Effector CD8-positive, alpha-beta T cell (primary cell): Measurements from ENCODE around the gene SERPINE1.
"Not testable (repeated sequence)": the region's sequence is repeated elsewhere in the genome, so short reads cannot be mapped to it uniquely, and the experiment has no call there.

Experiments
- DNase-seq: peaks from one replicate; lab custom pipeline; 2025; lab: John Stamatoyannopoulos, UW
- total RNA-seq, 4 experiments: gene quantifications; one replicate each; lab custom pipeline; 2026; lab: John Stamatoyannopoulos, UW

SERPINE1 gene
- 0 to 0.98 (median 0.45) reads per million in 4 experiments for total RNA-seq

DNA sequence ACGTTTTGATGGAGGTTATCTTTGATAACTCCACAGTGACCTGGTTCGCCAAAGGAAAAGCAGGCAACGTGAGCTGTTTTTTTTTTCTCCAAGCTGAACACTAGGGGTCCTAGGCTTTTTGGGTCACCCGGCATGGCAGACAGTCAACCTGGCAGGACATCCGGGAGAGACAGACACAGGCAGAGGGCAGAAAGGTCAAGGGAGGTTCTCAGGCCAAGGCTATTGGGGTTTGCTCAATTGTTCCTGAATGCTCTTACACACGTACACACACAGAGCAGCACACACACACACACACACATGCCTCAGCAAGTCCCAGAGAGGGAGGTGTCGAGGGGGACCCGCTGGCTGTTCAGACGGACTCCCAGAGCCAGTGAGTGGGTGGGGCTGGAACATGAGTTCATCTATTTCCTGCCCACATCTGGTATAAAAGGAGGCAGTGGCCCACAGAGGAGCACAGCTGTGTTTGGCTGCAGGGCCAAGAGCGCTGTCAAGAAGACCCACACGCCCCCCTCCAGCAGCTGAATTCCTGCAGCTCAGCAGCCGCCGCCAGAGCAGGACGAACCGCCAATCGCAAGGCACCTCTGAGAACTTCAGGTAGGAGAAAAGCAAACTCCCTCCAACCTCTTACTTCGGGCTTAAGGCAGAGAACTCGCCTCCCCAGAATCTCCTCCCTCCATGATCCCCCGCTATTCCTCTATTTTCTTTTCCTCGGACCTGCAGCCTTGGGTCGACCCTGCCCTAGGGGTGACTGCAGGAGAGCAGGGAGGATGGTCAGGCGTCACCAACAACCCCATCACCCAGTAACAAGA lies at the start of gene SERPINE1:
Gene SERPINE1, plus strand, starts transcription at position 454 of the 809 bp plus-strand sequence. CDS start 1,290 bp downstream, outside the sequence.
- DNase-seq = no peak

DNA sequence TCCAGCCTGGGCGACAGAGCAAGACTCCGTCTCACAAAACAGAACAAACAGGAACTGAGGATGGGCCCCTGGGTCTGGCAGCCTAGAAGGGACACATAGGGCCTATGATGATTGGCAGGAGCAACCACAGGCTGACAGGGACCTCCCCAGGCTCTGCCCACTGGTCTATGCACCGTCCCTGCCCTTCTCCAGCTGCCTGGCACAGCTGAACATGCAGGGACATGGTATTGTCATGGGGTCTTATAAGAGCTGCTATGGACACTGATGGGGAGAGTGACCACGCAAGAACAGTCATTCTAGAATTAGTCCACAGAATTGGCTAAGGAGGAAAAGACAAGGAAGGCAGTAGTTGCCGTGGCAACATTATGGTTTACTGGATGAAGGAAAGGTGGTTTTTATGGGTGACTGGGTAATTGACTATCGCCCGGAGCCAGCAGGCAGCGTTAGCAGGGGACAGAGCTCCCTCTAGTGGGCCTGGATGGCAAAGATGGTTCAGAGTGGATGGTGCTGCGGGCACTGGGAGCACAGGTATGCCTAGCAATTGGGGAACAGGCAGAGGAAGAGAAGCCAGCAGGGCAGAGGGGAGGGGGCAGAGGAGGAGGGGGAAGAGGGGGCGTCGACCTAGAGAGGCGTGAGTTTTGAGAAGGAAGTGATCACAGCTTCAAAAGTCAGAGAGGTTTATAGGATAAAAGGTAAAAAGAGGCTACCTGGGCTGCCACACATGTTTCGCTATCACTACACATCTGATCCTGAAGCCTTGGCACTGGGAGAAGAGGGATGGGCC lies 49.4 kb upstream of the SERPINE1 start:
- peak; percentile 76 for DNase-seq

GRCh38 chr7:101081432-101081831 lies 45.5 kb upstream of the SERPINE1 start:
- DNase-seq = no peak

DNA sequence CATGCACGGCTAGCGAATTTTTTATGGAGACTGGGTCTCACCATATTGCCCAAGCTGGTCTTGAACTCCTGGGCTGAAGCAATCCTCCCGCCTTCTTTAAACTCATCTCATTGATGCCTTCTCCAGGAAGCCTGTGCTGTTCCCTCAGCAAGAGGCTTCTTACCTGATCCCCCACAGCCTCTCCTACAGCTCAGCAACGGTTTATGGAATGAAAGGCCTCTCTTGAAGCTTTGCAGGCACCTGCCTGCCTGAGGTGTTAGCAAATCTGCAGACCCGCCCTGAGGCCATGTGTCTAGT lies 42.1 kb upstream of the SERPINE1 start:
- no peak for DNase-seq

DNA sequence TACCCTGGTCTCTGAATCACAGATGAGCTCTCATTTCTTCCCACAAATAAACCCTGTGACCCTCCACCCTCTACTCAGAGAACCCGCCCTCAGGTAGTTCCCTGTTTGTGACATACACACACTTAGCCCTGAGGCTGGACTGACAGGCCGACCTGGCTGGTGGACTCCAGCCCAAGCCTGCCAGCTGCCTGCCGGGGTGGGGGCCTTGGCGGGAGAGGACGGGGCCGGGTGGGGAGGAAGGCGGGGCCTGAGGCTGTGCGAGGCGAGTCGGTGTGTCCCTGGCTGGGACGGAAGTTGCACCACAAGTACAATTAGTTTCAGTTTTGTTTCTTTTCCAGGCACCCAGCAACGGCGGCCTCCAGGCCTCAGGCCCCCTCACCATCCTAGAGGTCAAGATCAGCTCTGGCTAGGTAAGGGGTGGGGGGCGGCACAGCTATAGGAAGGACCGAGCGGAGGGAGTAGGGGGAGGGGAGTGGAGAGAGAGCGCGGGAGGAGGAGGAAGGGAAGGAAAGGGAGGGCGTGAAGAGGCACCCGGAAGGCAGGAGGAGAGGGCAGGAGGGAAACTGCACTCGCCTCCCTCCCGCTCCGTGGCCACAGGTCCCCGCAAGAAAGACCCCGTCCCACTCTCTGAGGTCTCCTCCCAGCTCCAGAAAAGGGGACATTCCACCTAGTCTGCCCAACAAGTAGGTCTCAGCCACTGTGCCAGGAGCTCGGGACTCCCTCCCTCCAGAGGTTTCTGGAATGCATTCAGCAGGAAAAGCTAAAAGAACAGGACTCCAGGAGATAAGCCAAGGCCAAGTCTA lies 41.5 kb upstream of the SERPINE1 start, which contains the start of gene TRIM56:
Gene TRIM56, plus strand, starts transcription at position 320 of the 803 bp plus-strand sequence. CDS start 1,832 bp downstream, outside the sequence.
- peak; percentile 53 for DNase-seq

- no peak for DNase-seq
These were observed 39.4 kb upstream of the SERPINE1 start for GRCh38 chr7:101087334-101088068.

DNA sequence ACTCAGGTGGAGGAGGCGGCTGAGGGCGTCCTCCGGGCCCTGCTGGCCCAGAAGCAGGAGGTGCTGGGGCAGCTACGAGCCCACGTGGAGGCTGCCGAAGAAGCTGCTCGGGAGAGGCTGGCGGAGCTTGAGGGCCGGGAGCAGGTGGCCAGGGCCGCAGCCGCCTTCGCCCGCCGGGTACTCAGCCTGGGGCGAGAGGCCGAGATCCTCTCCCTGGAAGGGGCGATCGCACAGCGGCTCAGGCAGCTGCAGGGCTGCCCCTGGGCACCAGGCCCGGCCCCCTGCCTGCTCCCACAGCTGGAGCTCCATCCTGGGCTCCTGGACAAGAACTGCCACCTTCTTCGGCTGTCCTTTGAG lies 38.9 kb upstream of the SERPINE1 start:
- DNase-seq = no peak

GRCh38 chr7:101088858-101089529 lies 37.9 kb upstream of the SERPINE1 start:
- no peak for DNase-seq

- no peak for DNase-seq
These were observed 37.0 kb upstream of the SERPINE1 start for GRCh38 chr7:101089876-101090275.

GRCh38 chr7:101092266-101092905 lies 34.5 kb upstream of the SERPINE1 start:
- not testable (repeated sequence) for DNase-seq

DNA sequence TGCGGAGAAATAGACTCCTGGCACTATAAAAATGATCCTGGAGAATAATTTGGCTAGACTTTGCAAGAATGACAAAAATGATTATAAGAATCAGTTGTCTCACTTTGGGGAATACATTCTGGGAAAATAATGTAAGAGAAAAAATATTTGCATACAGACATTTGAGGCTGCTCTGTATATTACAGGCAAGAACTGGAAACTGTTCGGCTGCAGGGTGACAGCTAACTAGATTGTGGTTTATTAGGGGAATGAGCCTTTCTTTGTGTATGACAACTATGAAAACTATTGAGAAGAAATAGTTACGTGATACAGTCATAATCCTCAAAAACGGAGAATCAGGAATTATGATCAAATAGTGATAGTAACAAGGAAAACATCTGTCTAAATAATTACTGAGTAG lies 33.0 kb upstream of the SERPINE1 start:
- no peak for DNase-seq

DNA sequence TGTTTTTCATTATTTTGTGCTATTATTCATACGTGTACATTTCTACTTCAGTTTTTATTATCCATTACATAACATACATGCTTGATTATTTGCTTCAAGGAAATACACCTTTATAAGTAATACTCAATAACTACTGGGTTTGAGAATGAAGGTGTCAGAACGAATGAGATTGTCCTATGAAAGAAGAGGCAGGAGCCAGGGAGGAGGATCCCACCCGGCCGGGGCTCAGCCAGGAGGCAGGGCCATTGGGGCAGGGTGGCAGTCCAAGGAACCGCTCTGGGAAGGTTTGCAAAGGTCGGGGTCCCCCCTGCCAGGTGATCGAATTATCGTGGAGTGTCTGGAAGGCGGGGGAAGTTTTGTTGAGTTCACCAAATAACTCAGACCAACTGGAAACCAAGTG lies 32.5 kb upstream of the SERPINE1 start:
- no peak for DNase-seq

DNA sequence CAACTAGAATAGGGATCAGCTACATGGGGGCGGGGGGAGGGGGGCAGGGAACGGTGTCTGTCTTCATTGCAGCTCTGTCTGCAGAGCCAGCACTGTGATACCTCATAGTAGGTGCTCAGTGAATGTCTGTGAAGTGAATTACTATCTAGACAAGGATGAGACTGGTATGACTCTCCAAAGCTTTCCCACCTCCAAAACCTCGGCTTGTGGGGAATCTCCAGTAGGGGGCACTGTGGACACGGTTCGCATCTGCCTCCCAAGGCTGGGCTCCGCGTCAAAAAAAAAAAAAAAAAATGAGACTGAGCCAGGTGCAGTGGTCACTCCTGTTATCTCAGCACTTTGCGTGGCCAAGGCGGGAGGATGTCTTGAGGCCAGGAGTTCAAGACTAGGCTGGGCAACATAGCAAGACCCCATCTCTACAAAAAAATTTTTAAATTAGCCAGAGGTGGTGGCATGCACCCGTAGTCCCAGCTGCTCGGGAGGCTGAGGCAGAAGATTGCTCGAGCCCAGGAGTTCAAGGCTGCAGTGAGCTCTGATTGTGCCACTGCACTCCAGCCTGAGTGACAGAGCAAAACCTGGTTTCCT lies 32.0 kb upstream of the SERPINE1 start:
- no peak for DNase-seq

DNA sequence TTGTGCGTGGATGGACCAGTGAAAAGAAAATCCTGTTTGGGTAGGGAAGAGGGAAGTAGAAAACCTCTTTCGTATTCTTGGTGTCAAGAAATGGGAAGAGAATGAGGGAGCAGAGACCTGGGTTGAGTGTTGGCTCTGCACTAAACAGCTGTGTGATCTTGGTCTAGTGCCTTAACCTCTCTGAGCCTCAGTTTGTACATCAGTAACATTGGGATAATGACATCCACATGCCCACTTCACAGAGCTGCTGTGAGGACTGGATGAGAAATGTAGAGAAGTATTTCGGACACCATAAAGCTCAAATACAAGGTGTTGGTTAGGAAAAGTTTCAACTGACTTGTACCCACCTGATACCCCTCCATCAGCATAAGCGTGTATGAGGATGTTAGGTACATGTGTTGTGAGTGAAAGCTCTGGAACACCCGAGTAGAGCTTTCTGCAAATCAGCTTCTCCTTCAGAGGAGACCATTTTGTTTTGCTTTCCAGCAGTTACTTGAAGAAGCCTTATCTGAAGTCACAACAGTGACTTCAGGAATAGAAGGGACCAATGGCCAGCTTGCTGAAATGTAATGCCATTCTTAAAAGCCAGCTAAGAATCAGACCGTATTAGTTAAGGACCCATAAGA lies 30.5 kb upstream of the SERPINE1 start:
- no peak for DNase-seq

- no peak for DNase-seq
These were observed 30.0 kb upstream of the SERPINE1 start for GRCh38 chr7:101096957-101097347.

DNA sequence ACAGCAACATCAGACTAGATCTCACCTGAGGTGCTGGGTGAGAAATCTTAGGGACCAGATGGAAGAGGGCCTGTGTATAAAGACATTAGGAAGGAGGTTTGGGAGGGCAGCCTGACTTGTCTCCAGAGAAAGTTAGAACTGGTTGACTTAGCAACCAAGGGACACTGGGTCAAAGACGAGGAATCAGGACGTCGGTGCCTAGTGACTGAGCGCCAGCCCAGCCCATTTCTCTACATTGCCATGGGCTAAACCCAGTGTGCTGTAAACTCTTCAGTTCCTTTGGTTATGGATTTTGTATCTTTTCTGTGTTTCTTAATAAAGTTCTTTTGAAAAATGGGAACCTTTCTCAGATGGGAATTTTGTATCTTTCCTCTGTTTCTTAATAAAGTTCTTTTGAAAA lies 29.3 kb upstream of the SERPINE1 start:
- DNase-seq = no peak

GRCh38 chr7:101099969-101100781 lies 26.7 kb upstream of the SERPINE1 start:
- no peak for DNase-seq
